Measurements from ENCODE around the gene SUN2.
A peak's percentile ranks its signal among the peaks of the same experiment; 100 is the strongest.

SUN2 gene

GRCh38 chr22:38706101-38706900 lies 49.5 kb downstream of the SUN2 start:
- H3K27me3 ChIP-seq (ENCODE audit: low read depth, low read length) = no peaks in the 10 kb centered on the region
- H3K36me3 ChIP-seq (replicated peaks; ENCODE audit: low read depth, low read length) = peaks cover 28% of the 10 kb centered on the region
- H3K4me3 ChIP-seq (ENCODE audit: low read length) = peak overlapping the region; percentile 89
- peak overlapping the region; percentile 90 for H3K9ac ChIP-seq (ENCODE audit: low read length)
- TF ChIP-seq EZH2phosphoT487 (IDR thresholded peaks at IDR 0.05; ENCODE audit: low read depth) (no peak), CTCF (IDR thresholded peaks at IDR 0.05; ENCODE audit: low read depth, low read length) (no peak)
- peak overlapping the region; percentile 88 for H3K4me2 ChIP-seq (ENCODE audit: low read length)
- H2AFZ ChIP-seq (ENCODE audit: low read depth, low read length) = no peak overlapping the region
- no peaks in the 10 kb centered on the region for H3K9me3 ChIP-seq (ENCODE audit: insufficient read depth, low read length)
- peak overlapping the region; percentile 69 for H3K27ac ChIP-seq (ENCODE audit: low read length)
- peaks cover 56% of the 10 kb centered on the region for H3K79me2 ChIP-seq (ENCODE audit: low read length)
- peaks cover 41% of the 10 kb centered on the region for H3K4me1 ChIP-seq (ENCODE audit: low read length)
- H4K20me1 ChIP-seq (ENCODE audit: insufficient read depth, low read length) = peaks cover 48% of the 10 kb centered on the region

GRCh38 chr22:38705235-38706100 lies 50.3 kb downstream of the SUN2 start, which contains the start of gene GTPBP1:
Gene GTPBP1, plus strand, starts transcription at chr22:38705944. Its CDS starts 12 bp downstream, at chr22:38705956.
- Histone ChIP-seq H3K36me3 (replicated peaks; ENCODE audit: low read depth, low read length) (peaks cover 19% of the 10 kb centered on the region), H3K27me3 (ENCODE audit: low read depth, low read length) (no peaks in the 10 kb centered on the region), H4K20me1 (ENCODE audit: insufficient read depth, low read length) (peaks cover 40% of the 10 kb centered on the region), H3K4me2 (ENCODE audit: low read length) (peak within 1 kb of the TSS; percentile 88), H3K9me3 (ENCODE audit: insufficient read depth, low read length) (no peaks in the 10 kb centered on the region), H3K27ac (ENCODE audit: low read length) (peak within 1 kb of the TSS; percentile 69), H3K79me2 (ENCODE audit: low read length) (peaks cover 48% of the 10 kb centered on the region), H3K9ac (ENCODE audit: low read length) (peak within 1 kb of the TSS; percentile 90), H3K4me1 (ENCODE audit: low read length) (peaks cover 41% of the 10 kb centered on the region), H2AFZ (ENCODE audit: low read depth, low read length) (peak within 1 kb of the TSS; percentile 84), H3K4me3 (ENCODE audit: low read length) (peak within 1 kb of the TSS; percentile 89)
- no peak for TF ChIP-seq CTCF (IDR thresholded peaks at IDR 0.05; ENCODE audit: low read depth, low read length)
- TF ChIP-seq EZH2phosphoT487 (IDR thresholded peaks at IDR 0.05; ENCODE audit: low read depth) = no peak

- Histone ChIP-seq H3K27ac (ENCODE audit: low read length) (peak overlapping the region; percentile 47), H2AFZ (ENCODE audit: low read depth, low read length) (peak overlapping the region; percentile 84), H3K36me3 (replicated peaks; ENCODE audit: low read depth, low read length) (peaks cover 12% of the 10 kb centered on the region), H4K20me1 (ENCODE audit: insufficient read depth, low read length) (peaks cover 32% of the 10 kb centered on the region), H3K27me3 (ENCODE audit: low read depth, low read length) (no peaks in the 10 kb centered on the region), H3K9ac (ENCODE audit: low read length) (peak overlapping the region; percentile 67), H3K4me2 (ENCODE audit: low read length) (peak overlapping the region; percentile 76), H3K79me2 (ENCODE audit: low read length) (peaks cover 48% of the 10 kb centered on the region), H3K4me3 (ENCODE audit: low read length) (peak overlapping the region; percentile 78), H3K4me1 (ENCODE audit: low read length) (peaks cover 41% of the 10 kb centered on the region), H3K9me3 (ENCODE audit: insufficient read depth, low read length) (no peaks in the 10 kb centered on the region)
- TF ChIP-seq CTCF (IDR thresholded peaks at IDR 0.05; ENCODE audit: low read depth, low read length) = no peak
- no peak for TF ChIP-seq EZH2phosphoT487 (IDR thresholded peaks at IDR 0.05; ENCODE audit: low read depth)
Observed at GRCh38 chr22:38704654-38705234, 51.1 kb downstream of the SUN2 start.
